HepG2 (cell line): ENCODE results near the gene TMEM221. TPM values are rescaled to one million over a fixed set of nuclear protein-coding genes. Genes with fewer than 3 reads are reported as not detected.

Source experiments
- BRCA1 ChIP-seq: sonication (generic); formaldehyde crosslinking; IDR thresholded peaks from 2 replicates; pipeline ENCODE4 v1.4.0; 2020; ENCODE audit warnings: missing genetic modification reagents
- GMEB1 ChIP-seq: sonication (generic); formaldehyde crosslinking; IDR thresholded peaks from 2 replicates; pipeline ENCODE4 v1.5.1; 2020; ENCODE audit warnings: missing genetic modification reagents, mild to moderate bottlenecking, borderline replicate concordance
- HIVEP1 ChIP-seq: sonication (generic); formaldehyde crosslinking; IDR thresholded peaks from 2 replicates; pipeline ENCODE4 v1.4.0; 2020; ENCODE audit warnings: mild to moderate bottlenecking, missing genetic modification reagents
- SMAD1 ChIP-seq: sonication (generic); formaldehyde crosslinking; IDR thresholded peaks from 2 replicates; pipeline ENCODE4 v1.4.0; 2020; ENCODE audit warnings: missing genetic modification reagents, low read depth, mild to moderate bottlenecking, borderline replicate concordance
- UBTF ChIP-seq: sonication (generic); formaldehyde crosslinking; IDR thresholded peaks from 2 replicates; pipeline ENCODE4 v1.4.0; 2020; ENCODE audit warnings: mild to moderate bottlenecking, missing genetic modification reagents
- ZNF432 ChIP-seq: sonication (generic); formaldehyde crosslinking; IDR thresholded peaks from 2 replicates; pipeline ENCODE4 v1.5.0; 2020; ENCODE audit warnings: missing genetic modification reagents, mild to moderate bottlenecking, borderline replicate concordance
- ZNF484 ChIP-seq: sonication (generic); formaldehyde crosslinking; IDR thresholded peaks from 2 replicates; pipeline ENCODE4 v1.5.1; 2020; ENCODE audit warnings: mild to moderate bottlenecking, low read depth, missing genetic modification reagents, borderline replicate concordance
- ZNF672 ChIP-seq: sonication (generic); formaldehyde crosslinking; IDR thresholded peaks from 2 replicates; pipeline ENCODE4 v1.8.1; 2022; ENCODE audit warnings: missing genetic modification reagents
- polyA plus RNA-seq, 8 experiments: library from polyadenylated mRNA; depleted of rRNA in 3 of 8; stranded (reverse) in 7 of 8; unstranded in 1 of 8; fragments of >200 nt; fragmentation: Illumina TruSeq in 4 of 8; extraction: Trizol in 4 of 8; gene quantifications; 2 replicates each; pipeline versions ENCODE4 v1.2.1 to v1.2.3, GENCODE V29; 2011 to 2016; ENCODE audit warnings: low read depth in 4 of 8, missing spikeins in 1 of 8, mixed read lengths in 1 of 8; ENCODE audit not compliant: insufficient read depth in 1 of 8
- total RNA-seq, 5 experiments: library from RNA; depleted of rRNA; stranded (reverse); fragments of >200 nt; fragmentation: Illumina TruSeq; extraction: Trizol; gene quantifications; 2 replicates each; pipeline ENCODE4 v1.2.3, GENCODE V29; 2016; ENCODE audit warnings: low read depth in 1 of 5
- TF ChIP-seq, protein P1 (sequence below): sonication (generic); formaldehyde crosslinking; IDR thresholded peaks from 2 replicates; pipeline ENCODE4 v1.5.1; 2020; ENCODE audit warnings: mild to moderate bottlenecking, missing genetic modification reagents, borderline replicate concordance
- TF ChIP-seq, protein P2 (sequence below): sonication (generic); formaldehyde crosslinking; IDR thresholded peaks from 2 replicates; pipeline ENCODE4 v1.8.1; 2022; ENCODE audit warnings: low read depth, mild to moderate bottlenecking, missing genetic modification reagents
- TF ChIP-seq, protein P3 (sequence below): sonication (generic); formaldehyde crosslinking; IDR thresholded peaks from 2 replicates; pipeline ENCODE4 v1.5.0; 2020; ENCODE audit warnings: mild to moderate bottlenecking, missing genetic modification reagents

TMEM221 gene
- total and polyA plus RNA-seq, 2 of the 13 experiments (the other 11 are each of a cell fraction or from before 2014, with no cell fraction given) = 0.33 to 0.77 TPM

DNA sequence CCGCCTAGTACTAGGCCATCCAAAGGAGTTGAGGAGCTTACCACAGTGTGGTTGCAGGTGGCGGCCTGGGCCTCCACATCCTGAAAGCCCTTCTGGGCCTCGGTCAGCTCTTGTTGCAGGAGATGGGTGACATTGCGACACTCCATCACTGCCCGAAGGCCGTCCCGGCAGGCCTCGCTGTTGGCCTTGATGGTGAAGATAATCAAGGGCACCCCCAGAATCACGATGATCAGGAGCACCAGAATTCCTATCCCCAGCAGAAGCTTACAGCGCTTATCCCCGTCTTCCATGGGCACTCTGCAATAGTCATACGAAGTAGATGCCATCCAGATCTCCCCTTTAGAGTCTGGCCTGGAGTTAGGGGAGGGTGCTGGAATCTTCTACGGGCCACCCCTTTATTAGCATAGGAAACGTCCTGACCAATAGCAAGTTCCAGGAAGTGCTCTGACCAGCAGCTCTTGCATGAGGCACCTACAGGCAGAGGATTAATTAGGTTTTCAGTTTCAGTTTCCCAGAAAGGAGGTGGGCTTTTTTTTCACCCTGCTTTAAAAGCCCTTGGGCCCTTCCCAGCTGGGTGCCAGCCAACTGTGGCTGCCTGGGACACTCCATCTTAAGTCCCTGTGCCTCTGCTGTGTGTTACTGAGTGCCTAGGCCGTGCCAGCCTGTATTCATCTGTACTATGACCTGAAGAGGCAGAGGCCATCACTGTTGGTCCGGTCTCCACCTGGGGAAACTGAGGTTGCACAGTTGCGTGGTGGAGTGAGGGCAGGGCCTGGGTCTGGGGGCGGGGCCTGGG is 43.0 kb downstream of the TMEM221 start, which contains the start of gene BST2 (continued):
- TF ChIP-seq ZNF432 (CRISPR knock-in tag) (no peak), SMAD1 (no peak), GMEB1 (CRISPR knock-in tag) (no peak; the same call in 1 of the 2 replicates), ZNF672 (CRISPR knock-in tag) (no peak), BRCA1 (no peak; the same call in 1 of the 2 replicates), UBTF (peak; percentile 38; the same call in 1 of the 2 replicates), ZNF484 (CRISPR knock-in tag) (no peak), HIVEP1 (no peak)
- TF ChIP-seq, protein P1, sequence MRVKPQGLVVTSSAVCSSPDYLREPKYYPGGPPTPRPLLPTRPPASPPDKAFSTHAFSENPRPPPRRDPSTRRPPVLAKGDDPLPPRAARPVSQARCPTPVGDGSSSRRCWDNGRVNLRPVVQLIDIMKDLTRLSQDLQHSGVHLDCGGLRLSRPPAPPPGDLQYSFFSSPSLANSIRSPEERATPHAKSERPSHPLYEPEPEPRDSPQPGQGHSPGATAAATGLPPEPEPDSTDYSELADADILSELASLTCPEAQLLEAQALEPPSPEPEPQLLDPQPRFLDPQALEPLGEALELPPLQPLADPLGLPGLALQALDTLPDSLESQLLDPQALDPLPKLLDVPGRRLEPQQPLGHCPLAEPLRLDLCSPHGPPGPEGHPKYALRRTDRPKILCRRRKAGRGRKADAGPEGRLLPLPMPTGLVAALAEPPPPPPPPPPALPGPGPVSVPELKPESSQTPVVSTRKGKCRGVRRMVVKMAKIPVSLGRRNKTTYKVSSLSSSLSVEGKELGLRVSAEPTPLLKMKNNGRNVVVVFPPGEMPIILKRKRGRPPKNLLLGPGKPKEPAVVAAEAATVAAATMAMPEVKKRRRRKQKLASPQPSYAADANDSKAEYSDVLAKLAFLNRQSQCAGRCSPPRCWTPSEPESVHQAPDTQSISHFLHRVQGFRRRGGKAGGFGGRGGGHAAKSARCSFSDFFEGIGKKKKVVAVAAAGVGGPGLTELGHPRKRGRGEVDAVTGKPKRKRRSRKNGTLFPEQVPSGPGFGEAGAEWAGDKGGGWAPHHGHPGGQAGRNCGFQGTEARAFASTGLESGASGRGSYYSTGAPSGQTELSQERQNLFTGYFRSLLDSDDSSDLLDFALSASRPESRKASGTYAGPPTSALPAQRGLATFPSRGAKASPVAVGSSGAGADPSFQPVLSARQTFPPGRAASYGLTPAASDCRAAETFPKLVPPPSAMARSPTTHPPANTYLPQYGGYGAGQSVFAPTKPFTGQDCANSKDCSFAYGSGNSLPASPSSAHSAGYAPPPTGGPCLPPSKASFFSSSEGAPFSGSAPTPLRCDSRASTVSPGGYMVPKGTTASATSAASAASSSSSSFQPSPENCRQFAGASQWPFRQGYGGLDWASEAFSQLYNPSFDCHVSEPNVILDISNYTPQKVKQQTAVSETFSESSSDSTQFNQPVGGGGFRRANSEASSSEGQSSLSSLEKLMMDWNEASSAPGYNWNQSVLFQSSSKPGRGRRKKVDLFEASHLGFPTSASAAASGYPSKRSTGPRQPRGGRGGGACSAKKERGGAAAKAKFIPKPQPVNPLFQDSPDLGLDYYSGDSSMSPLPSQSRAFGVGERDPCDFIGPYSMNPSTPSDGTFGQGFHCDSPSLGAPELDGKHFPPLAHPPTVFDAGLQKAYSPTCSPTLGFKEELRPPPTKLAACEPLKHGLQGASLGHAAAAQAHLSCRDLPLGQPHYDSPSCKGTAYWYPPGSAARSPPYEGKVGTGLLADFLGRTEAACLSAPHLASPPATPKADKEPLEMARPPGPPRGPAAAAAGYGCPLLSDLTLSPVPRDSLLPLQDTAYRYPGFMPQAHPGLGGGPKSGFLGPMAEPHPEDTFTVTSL = no peak
- TF ChIP-seq, protein P2, sequence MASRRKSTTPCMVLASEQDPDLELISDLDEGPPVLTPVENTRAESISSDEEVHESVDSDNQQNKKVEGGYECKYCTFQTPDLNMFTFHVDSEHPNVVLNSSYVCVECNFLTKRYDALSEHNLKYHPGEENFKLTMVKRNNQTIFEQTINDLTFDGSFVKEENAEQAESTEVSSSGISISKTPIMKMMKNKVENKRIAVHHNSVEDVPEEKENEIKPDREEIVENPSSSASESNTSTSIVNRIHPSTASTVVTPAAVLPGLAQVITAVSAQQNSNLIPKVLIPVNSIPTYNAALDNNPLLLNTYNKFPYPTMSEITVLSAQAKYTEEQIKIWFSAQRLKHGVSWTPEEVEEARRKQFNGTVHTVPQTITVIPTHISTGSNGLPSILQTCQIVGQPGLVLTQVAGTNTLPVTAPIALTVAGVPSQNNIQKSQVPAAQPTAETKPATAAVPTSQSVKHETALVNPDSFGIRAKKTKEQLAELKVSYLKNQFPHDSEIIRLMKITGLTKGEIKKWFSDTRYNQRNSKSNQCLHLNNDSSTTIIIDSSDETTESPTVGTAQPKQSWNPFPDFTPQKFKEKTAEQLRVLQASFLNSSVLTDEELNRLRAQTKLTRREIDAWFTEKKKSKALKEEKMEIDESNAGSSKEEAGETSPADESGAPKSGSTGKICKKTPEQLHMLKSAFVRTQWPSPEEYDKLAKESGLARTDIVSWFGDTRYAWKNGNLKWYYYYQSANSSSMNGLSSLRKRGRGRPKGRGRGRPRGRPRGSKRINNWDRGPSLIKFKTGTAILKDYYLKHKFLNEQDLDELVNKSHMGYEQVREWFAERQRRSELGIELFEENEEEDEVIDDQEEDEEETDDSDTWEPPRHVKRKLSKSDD (CRISPR knock-in tag) = no peak
- TF ChIP-seq, protein P3, sequence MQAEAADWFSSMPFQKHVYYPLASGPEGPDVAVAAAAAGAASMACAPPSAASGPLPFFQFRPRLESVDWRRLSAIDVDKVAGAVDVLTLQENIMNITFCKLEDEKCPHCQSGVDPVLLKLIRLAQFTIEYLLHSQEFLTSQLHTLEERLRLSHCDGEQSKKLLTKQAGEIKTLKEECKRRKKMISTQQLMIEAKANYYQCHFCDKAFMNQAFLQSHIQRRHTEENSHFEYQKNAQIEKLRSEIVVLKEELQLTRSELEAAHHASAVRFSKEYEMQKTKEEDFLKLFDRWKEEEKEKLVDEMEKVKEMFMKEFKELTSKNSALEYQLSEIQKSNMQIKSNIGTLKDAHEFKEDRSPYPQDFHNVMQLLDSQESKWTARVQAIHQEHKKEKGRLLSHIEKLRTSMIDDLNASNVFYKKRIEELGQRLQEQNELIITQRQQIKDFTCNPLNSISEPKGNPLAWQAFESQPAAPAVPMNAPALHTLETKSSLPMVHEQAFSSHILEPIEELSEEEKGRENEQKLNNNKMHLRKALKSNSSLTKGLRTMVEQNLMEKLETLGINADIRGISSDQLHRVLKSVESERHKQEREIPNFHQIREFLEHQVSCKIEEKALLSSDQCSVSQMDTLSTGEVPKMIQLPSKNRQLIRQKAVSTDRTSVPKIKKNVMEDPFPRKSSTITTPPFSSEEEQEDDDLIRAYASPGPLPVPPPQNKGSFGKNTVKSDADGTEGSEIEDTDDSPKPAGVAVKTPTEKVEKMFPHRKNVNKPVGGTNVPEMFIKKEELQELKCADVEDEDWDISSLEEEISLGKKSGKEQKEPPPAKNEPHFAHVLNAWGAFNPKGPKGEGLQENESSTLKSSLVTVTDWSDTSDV = 0 out of 2 replicates have a peak, but pooled peaks have one; percentile 27
